ENCODE results near the gene CRHR2.
A peak's percentile ranks its signal among the peaks of the same experiment; 100 is the strongest.
"Not testable (repeated sequence)": the region's sequence is repeated elsewhere in the genome, so short reads cannot be mapped to it uniquely, and the experiment has no call there.

Gene CRHR2

DNA sequence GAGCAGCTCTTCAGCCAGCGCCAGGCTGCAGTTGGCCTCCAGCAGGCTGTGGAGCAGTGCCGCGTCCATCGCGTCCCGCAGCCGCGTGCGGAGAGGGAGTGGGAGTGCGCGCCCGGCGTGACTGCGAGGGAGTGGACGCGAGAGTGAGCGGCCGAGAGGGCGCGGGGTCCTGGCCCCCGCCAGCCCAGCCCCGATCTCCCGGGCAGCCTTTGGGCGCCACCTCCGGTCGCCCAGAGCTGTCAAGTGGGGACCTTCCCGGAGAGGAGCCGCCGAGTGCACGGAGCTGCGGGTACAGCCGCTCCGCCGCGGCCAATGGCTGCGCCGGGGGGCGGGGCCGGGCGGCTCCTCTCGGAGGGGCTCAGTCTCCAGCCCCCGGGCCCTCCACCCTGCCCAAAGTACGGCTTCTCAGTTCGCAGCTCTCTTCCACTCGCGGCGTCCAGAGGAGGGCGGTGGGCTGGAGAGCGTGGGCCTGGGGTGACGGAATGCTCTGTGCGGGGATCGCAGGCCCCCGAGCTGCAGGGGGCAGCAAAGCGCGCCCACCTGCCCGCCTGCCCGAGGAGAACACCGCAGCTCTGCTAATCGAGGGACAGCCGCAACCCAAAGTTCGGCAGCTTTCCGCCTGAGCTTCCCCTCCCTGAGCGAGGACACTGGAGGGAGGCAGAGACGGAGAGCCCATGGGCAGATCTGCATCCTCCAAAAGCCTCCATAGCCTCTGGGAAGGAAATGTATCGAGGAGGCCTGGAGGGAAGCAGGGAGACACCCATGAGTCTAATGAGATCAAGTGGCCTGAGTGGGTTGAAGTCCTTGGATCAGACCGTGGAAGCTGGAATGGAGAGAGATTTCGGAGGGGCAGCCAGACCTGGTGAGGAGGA, at the start of gene CRHR2:
CRHR2 (minus strand) TSS at position 245 of the 872 bp plus-strand sequence; CDS start at position 69, 176 bp downstream.
- DNase-seq: peak; percentile 2

DNA sequence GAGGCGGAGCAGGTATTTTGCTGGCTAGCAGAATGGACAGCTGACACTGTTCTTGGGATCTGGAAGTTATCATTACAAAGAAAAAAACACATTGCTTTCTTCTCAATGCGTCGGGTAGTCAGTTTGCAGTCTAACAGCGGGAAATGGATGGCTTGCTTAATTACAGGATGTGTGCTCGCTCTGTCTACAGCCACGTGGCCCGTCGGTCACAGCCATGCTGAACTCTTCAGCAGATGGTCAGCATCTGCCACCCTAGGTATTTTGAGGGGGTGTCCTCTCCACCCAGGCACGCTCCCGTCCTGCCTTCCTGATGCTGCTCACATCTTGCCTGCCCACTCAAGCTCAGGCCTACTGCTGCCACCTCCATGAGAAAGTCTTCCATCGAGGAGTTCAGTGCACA, 49.3 kb upstream of the CRHR2 start:
- DNase-seq: no peak

- DNase-seq: no peak
Observed at GRCh38 chr7:30730996-30731395, 48.7 kb upstream of the CRHR2 start.

GRCh38 chr7:30730097-30730496, 47.8 kb upstream of the CRHR2 start:
- DNase-seq: no peak

- no peak for DNase-seq
Observed at GRCh38 chr7:30729642-30730041, 47.4 kb upstream of the CRHR2 start.

DNA sequence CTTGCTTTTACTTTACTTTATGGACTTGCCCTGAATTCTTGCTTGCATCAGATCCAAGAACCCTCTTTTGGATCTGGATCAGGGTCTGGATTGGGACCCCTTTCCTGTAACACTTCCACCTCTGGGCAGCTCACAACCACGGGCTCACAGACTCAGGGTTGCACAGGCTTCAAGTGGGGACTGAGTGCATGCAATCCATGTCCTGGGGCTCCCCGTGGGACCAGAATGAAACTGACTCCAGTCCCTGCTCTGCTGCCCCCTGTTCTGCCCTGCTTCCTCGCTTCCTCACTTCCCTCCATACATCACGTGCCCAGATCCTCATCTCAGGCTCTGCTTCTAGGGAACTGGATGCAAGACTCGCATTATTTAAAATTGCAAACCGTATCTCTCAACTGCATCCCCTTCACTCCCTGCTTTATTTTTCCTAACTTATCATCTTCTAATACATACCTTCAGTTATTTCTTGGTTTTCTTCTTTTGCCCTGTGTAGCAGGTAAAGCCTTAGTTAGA, 46.4 kb upstream of the CRHR2 start:
- DNase-seq: no peak

DNA sequence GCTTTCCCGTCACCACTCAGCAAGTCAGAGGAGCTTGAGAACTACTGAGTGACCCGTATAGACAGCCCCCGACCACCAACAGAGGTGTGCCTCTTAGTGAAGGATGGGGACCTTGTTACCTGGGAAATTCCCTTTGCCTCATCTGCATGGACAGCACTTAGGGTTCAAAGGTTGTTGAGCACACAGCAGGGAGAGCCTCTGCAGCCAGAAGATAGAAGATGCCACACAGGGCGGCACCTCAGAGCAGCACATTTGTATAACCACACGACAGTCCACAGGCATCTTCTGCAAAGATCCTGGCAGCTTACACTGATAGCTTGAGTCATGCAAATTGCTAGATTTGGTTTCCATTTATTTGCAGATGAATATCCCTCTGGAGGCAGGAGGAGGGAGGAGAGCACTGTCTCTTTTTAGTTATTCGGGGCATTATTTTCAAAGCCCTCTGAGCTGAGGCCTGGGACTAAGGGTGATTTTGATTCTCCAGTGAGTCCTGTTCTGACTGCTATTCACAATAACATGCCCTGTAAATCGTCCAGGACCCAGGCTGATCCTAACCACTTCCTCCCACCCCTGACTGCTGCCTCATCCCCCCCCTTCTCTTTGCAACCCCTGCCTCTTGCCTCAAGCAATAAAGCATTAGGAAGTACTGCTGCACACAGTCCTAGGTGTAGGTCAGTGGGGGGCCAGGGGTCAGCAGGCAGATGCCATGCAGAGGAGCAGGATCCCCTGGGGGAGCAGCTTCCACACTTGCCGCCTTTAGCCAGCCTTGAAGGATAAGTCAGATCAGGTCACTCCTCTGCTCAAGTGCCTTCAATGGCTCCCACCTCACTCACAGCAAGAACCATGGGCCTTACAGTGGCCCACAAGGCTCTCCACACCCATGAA, 45.0 kb upstream of the CRHR2 start:
- DNase-seq: peak; percentile 63

GRCh38 chr7:30726296-30727006, 44.2 kb upstream of the CRHR2 start:
- peak; percentile 16 for DNase-seq

GRCh38 chr7:30723776-30724175, 41.5 kb upstream of the CRHR2 start:
- DNase-seq: no peak

GRCh38 chr7:30722671-30723070, 40.4 kb upstream of the CRHR2 start:
- no peak for DNase-seq

DNA sequence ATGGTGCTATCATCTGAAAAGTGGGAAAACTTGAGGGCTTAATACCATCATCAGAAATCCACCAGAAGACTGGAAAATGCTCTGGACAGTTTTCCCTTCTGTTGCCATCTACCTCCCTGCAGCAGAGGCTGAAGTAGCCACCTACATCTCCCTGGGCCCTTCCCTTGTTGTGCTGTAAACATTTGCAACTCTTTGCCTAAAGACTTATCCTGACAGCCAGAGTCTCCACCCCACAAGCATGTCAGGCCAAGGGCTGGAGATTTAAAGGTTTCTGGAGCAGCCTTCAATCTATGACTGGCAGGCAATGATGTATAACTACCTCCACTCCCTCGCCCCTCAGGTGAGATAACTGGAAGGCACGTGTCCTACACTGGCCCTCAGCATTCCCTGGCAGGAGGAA, 39.9 kb upstream of the CRHR2 start:
- no peak for DNase-seq

- no peak for DNase-seq
Observed at GRCh38 chr7:30721211-30721610, 39.0 kb upstream of the CRHR2 start.

DNA sequence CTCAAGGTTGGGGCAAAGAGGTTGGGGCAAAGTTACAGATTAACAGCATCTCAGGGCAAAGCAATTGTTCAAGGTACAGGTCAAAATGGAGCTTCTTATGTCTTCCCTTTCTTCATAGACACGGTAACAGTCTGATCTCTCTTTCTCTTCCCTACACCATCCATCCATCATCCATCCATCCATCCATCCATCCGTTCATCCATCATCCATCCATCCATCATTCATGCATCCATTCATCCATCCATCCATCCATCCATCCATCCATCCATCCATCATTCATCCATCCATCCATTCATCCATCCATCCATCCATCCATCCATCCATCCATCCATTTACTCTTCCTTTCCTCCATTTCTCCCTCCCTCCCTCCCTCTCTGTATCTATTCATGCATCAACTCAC, 37.2 kb upstream of the CRHR2 start:
- not testable (repeated sequence) for DNase-seq

- no peak for DNase-seq
Observed at GRCh38 chr7:30717181-30717580, 34.9 kb upstream of the CRHR2 start.

DNA sequence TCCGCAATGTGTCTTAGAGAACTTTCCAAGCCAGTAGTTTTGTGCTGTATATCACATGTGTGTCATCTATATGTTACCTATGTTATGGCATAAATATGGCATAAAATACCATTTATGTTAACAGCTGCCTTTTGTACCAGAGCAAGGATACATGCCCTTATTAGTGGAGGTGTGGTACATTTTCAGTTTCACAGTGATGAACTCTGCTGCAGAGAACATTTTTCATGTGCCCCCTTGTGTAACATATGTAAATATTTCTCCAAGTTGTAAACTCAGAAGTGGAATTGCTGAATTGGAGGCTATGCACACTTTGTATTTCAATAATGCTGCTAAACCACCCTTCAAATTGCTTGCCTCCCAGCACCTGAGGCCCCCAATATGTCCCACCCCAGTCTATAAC, 31.9 kb upstream of the CRHR2 start:
- DNase-seq: no peak

- no peak for DNase-seq
Observed at GRCh38 chr7:30713392-30713791, 31.1 kb upstream of the CRHR2 start.

GRCh38 chr7:30710669-30711068, 28.4 kb upstream of the CRHR2 start:
- DNase-seq: no peak

DNA sequence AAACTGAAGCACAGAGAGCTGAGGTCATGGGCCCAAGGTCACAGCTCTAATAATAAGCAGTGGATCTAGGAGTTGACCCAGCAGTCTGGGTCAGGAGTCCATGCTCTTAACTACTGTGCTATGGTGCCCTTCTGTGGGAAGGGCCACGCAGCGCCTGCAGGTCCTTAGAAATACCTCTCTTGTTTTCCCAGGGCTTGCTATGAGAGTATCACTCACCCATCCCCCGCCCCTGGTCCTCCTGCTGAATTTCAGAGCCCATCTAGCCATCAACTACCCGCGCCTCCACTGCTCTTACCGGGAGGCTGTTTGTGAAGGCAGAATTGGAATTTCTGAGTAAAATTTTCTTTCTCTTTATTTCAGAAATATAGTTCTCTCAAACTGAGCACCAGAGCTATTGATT, 27.3 kb upstream of the CRHR2 start:
- no peak for DNase-seq

GRCh38 chr7:30708983-30709382, 26.7 kb upstream of the CRHR2 start:
- no peak for DNase-seq

DNA sequence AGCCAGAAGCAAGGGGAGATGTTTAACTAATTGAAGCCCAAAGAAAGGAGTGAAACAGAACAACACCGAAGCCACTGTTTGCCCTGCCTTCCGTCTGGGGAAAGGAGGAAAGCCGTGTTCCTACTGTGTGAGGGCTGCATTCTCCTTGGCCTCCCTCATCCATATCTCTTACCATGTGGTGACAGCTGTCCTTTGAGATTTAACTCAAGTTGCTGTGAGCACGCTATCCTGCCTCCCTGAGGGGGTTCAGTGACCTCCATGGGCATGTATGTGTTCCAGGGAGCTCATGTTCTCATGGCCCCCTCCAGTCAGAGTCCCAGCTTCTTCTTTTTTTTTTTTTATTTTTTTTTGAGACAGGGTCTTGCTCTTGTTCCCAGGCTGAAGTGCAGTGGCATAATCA, 26.2 kb upstream of the CRHR2 start:
- DNase-seq: no peak

DNA sequence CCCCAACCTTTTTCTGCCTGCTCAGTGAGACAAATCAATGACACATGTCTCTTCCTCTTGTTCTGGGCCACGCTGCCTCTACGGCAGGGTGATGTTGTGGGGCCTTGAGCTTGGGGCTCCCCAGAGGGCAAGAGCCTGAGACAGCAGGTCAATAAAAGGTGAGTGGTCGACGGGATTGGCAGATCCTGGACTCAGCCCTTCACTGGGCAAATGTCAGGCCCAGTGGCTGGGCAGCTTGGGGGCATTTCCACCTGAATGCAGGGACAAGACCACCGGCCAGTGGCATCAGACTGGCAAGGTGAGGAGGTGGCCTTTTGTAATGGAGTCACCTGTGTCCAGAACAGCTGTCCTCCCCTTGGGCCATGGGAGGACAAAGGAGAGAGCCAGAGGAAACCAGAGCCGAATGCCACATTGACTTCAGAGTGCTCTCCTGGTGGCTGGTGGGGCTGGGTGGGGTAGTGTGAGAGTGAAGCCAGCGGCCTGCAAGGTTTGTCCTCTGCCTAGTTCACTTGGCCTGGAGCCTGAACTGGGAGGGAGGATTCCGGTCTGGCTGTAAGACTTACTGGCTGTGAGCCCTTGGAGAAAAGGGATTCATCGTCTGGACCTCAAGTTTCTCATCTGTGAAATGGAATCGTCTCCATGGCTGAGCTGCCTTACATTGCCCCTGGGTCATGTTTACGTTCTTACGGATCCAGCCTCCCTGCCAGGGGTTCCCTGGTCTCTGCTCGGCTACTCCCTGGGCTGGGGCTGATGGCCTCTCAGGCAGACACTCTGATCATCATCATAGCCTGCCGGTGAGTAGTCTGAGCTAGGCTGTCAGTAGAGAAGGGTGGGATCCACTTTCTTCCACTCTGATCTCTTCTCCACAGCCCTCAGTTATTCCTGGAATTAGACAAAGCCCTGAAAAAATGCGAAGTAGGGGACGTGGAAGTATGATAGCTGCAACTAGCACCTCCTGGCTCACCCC, 25.4 kb upstream of the CRHR2 start:
- DNase-seq: no peak

- DNase-seq: no peak
Observed at GRCh38 chr7:30706908-30707307, 24.7 kb upstream of the CRHR2 start.
